ENCODE data around the gene IGF1R.

Gene IGF1R

GRCh38 chr15:98927022-98927421, 278.7 kb downstream of the IGF1R start:
- H3K79me2 ChIP-seq (ENCODE audit: insufficient read depth, low read length): no peaks in the 10 kb centered on the region
- no peaks in the 10 kb centered on the region for H3F3A ChIP-seq (ENCODE audit: insufficient read depth)
- TF ChIP-seq CTCF (IDR thresholded peaks at IDR 0.05; ENCODE audit: insufficient read depth, low read length, poor library complexity, severe bottlenecking) (no peak), EZH2phosphoT487 (conservative IDR thresholded peaks at IDR 0.05; ENCODE audit: low read length) (no peak)
- H3K4me3 ChIP-seq (ENCODE audit: insufficient read depth, low read length, poor library complexity, severe bottlenecking): no peak overlapping the region
- no peak overlapping the region for H3K4me2 ChIP-seq (ENCODE audit: low read depth, low read length, poor library complexity, severe bottlenecking)
- H2AFZ ChIP-seq (ENCODE audit: low read depth, low read length, severe bottlenecking): no peak overlapping the region
- no peaks in the 10 kb centered on the region for H3K27me3 ChIP-seq (ENCODE audit: low read length)
- no peak overlapping the region for H3K9ac ChIP-seq (ENCODE audit: low read length)
- H4K20me1 ChIP-seq (ENCODE audit: low read depth, low read length): no peaks in the 10 kb centered on the region
- no peaks in the 10 kb centered on the region for H3K9me2 ChIP-seq (replicated peaks; ENCODE audit: insufficient read depth, low read length)
- H3K9me3 ChIP-seq (ENCODE audit: insufficient read depth, low read length): no peaks in the 10 kb centered on the region
- H3K36me3 ChIP-seq (ENCODE audit: low read length): no peaks in the 10 kb centered on the region
- H3K27ac ChIP-seq (ENCODE audit: low read depth, low read length): no peak overlapping the region

- Histone ChIP-seq H3K4me3 (ENCODE audit: insufficient read depth, low read length, poor library complexity, severe bottlenecking) (no peak overlapping the region), H4K20me1 (ENCODE audit: low read depth, low read length) (no peaks in the 10 kb centered on the region), H2AFZ (ENCODE audit: low read depth, low read length, severe bottlenecking) (no peak overlapping the region), H3K9ac (ENCODE audit: low read length) (no peak overlapping the region), H3K4me2 (ENCODE audit: low read depth, low read length, poor library complexity, severe bottlenecking) (no peak overlapping the region), H3K36me3 (ENCODE audit: low read length) (no peaks in the 10 kb centered on the region), H3K79me2 (ENCODE audit: insufficient read depth, low read length) (no peaks in the 10 kb centered on the region), H3K27ac (ENCODE audit: low read depth, low read length) (no peak overlapping the region), H3K27me3 (ENCODE audit: low read length) (no peaks in the 10 kb centered on the region), H3F3A (ENCODE audit: insufficient read depth) (no peaks in the 10 kb centered on the region), H3K9me3 (ENCODE audit: insufficient read depth, low read length) (no peaks in the 10 kb centered on the region), H3K9me2 (replicated peaks; ENCODE audit: insufficient read depth, low read length) (no peaks in the 10 kb centered on the region)
- no peak for TF ChIP-seq CTCF (IDR thresholded peaks at IDR 0.05; ENCODE audit: insufficient read depth, low read length, poor library complexity, severe bottlenecking)
- no peak for TF ChIP-seq EZH2phosphoT487 (conservative IDR thresholded peaks at IDR 0.05; ENCODE audit: low read length)
These were observed 279.7 kb downstream of the IGF1R start for GRCh38 chr15:98927996-98928395.

GRCh38 chr15:98930576-98930975, 282.2 kb downstream of the IGF1R start:
- Histone ChIP-seq H3K36me3 (ENCODE audit: low read length) (no peaks in the 10 kb centered on the region), H3K27me3 (ENCODE audit: low read length) (no peaks in the 10 kb centered on the region), H3F3A (ENCODE audit: insufficient read depth) (no peaks in the 10 kb centered on the region), H3K4me3 (ENCODE audit: insufficient read depth, low read length, poor library complexity, severe bottlenecking) (no peak overlapping the region), H3K9me2 (replicated peaks; ENCODE audit: insufficient read depth, low read length) (no peaks in the 10 kb centered on the region), H3K9me3 (ENCODE audit: insufficient read depth, low read length) (no peaks in the 10 kb centered on the region), H3K9ac (ENCODE audit: low read length) (no peak overlapping the region), H4K20me1 (ENCODE audit: low read depth, low read length) (no peaks in the 10 kb centered on the region), H3K4me2 (ENCODE audit: low read depth, low read length, poor library complexity, severe bottlenecking) (no peak overlapping the region), H3K79me2 (ENCODE audit: insufficient read depth, low read length) (no peaks in the 10 kb centered on the region), H3K27ac (ENCODE audit: low read depth, low read length) (no peak overlapping the region), H2AFZ (ENCODE audit: low read depth, low read length, severe bottlenecking) (no peak overlapping the region)
- no peak for TF ChIP-seq EZH2phosphoT487 (conservative IDR thresholded peaks at IDR 0.05; ENCODE audit: low read length)
- TF ChIP-seq CTCF (IDR thresholded peaks at IDR 0.05; ENCODE audit: insufficient read depth, low read length, poor library complexity, severe bottlenecking): no peak
